Progenitor cell of endocrine pancreas (in vitro differentiated cells): ENCODE measurements around the gene IGFBP4. TPM values are rescaled to one million over a fixed set of nuclear protein-coding genes. Genes with fewer than 3 reads are reported as not detected.

Experiments used
- DNase-seq: peaks from one replicate; pipeline ENCODE4 v3.0.0; 2021; ENCODE audit warnings: low spot score; ENCODE audit not compliant: unreplicated experiment
- H3K27ac Mint-ChIP-seq: 2 replicates; pipeline ENCODE4 v1.8.0; 2021; ENCODE audit warnings: mild to moderate bottlenecking, moderate library complexity, mixed read lengths
- H3K27me3 Mint-ChIP-seq: 2 replicates; pipeline ENCODE4 v1.8.0; 2021; ENCODE audit warnings: mixed read lengths
- H3K36me3 Mint-ChIP-seq: 2 replicates; pipeline ENCODE4 v1.8.0; 2022; ENCODE audit warnings: mixed read lengths; ENCODE audit not compliant: insufficient read depth
- H3K4me1 Mint-ChIP-seq: 2 replicates; pipeline ENCODE4 v1.8.0; 2021; ENCODE audit warnings: low read depth, mixed read lengths
- H3K4me3 Mint-ChIP-seq: 2 replicates; pipeline ENCODE4 v1.8.0; 2021; ENCODE audit warnings: low read depth, mild to moderate bottlenecking, moderate library complexity, mixed read lengths
- H3K9me3 Mint-ChIP-seq: 2 replicates; pipeline ENCODE4 v1.8.0; 2021; ENCODE audit warnings: low read depth, mixed read lengths
- CTCF ChIP-seq: fragments of 200-600 bp; sonication (generic); IDR thresholded peaks from one replicate; pipeline ENCODE4 v1.5.0; 2021; ENCODE audit warnings: antibody characterized with exemption, mild to moderate bottlenecking; ENCODE audit not compliant: unreplicated experiment
- total RNA-seq: library from RNA; stranded (reverse); gene quantifications from 2 replicates; pipeline ENCODE4 v1.2.1, GENCODE V29; 2021

The IGFBP4 gene
- total RNA-seq, 1 donor from 2014 or later = 3.6 TPM

- Mint-ChIP-seq H3K27me3 (peaks cover 12% of the 10 kb centered on the region), H3K27ac (no peak overlapping the region), H3K9me3 (no peaks in the 10 kb centered on the region), H3K4me1 (peaks cover 4% of the 10 kb centered on the region), H3K4me3 (no peak overlapping the region), H3K36me3 (no peaks in the 10 kb centered on the region)
- DNase-seq = no peak
- no peak for TF ChIP-seq CTCF
Observed at GRCh38 chr17:40462343-40463121, 19.3 kb downstream of the IGFBP4 start.

DNA sequence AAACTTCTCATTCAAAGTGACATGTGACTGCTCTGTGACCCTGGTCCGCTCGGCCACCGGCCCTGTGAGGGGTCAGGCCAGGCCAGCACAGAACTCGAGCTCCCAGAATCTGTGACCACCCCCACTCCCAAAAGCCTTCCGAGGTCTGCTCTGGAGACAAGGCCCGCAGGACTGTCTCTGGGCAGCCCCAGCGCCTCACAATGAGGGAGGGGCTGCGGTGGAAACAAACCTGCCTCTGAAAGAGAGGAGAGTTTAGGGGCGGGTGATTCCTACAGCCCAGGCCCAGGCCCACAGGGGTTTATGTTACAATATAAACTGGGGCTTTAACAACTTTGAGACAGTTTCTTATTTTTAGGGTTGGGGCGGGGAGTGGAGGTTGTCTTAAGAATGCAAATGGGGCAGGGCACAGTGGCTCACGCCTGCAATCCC lies 19.9 kb downstream of the IGFBP4 start:
- DNase-seq = no peak
- H3K4me3 Mint-ChIP-seq = no peak overlapping the region
- H3K36me3 Mint-ChIP-seq = no peaks in the 10 kb centered on the region
- TF ChIP-seq CTCF = no peak
- peaks cover 8% of the 10 kb centered on the region for H3K27me3 Mint-ChIP-seq
- peaks cover 2% of the 10 kb centered on the region for H3K4me1 Mint-ChIP-seq
- no peak overlapping the region for H3K27ac Mint-ChIP-seq
- H3K9me3 Mint-ChIP-seq = no peaks in the 10 kb centered on the region

DNA sequence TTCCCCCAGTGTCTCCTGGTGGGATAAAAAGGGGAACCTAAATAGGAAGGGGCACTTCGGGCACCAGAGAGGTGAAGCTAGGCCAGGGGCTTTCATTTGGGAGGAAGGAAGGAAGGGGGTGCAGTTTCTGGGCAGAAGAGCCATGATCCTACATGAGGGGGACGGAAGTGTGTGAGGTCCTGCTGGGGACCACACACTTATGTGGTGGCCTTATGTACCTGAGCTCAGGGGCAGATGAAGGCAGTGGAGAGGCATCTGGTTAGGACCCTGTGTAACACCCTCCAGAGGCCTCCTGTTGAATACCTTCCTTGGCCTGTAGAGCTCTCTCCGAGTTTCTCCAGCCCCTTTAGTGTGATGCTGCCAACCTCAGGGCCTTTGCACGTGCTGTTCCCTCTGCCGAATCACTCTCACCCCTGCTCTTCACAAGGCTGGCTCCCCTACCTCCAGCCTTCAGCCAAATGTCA lies 21.2 kb downstream of the IGFBP4 start:
- Mint-ChIP-seq H3K27ac (no peak overlapping the region), H3K27me3 (peaks cover 3% of the 10 kb centered on the region), H3K4me1 (peaks cover 2% of the 10 kb centered on the region), H3K36me3 (no peaks in the 10 kb centered on the region), H3K4me3 (no peak overlapping the region), H3K9me3 (no peaks in the 10 kb centered on the region)
- no peak for DNase-seq
- TF ChIP-seq CTCF = no peak

GRCh38 chr17:40466298-40466971 lies 23.2 kb downstream of the IGFBP4 start:
- Mint-ChIP-seq H3K4me3 (no peak overlapping the region), H3K4me1 (peaks cover 6% of the 10 kb centered on the region), H3K27ac (no peak overlapping the region), H3K27me3 (peaks cover 3% of the 10 kb centered on the region), H3K9me3 (no peaks in the 10 kb centered on the region), H3K36me3 (no peaks in the 10 kb centered on the region)
- no peak for TF ChIP-seq CTCF
- no peak for DNase-seq

GRCh38 chr17:40467281-40467867 lies 24.1 kb downstream of the IGFBP4 start:
- Mint-ChIP-seq H3K4me1 (peaks cover 6% of the 10 kb centered on the region), H3K36me3 (no peaks in the 10 kb centered on the region), H3K9me3 (peaks cover 2% of the 10 kb centered on the region), H3K27me3 (peaks cover 3% of the 10 kb centered on the region), H3K4me3 (no peak overlapping the region), H3K27ac (no peak overlapping the region)
- TF ChIP-seq CTCF = no peak
- no peak for DNase-seq
